ENCODE measurements around the gene ADGRE2.

The ADGRE2 gene

DNA sequence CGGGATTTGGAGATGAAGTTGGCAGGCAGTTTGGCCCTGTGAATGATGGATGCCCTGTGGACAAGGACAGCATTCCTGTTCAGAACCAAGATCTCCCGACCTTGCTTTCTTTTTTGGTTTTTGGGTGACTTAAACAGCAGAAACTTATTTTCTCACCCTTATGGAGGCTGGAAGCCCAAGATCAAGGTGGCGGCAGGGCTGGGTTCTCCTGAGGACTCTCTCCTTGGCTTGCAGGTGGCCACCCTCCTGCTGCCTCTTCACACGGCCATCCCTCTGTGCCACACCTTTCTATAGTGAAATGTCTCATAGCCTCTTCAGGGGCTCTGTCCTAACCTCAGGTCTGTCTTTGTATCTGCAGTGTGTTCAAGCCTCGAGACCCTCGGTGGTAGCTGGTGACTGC is 74.5 kb downstream of the ADGRE2 start:
- Histone ChIP-seq H3K9me3 (ENCODE audit: low read length) (peaks cover 5% of the 10 kb centered on the region; the same call in 1 of the 2 replicates), H3K27ac (ENCODE audit: low read depth, low read length, poor library complexity, severe bottlenecking) (no peak overlapping the region), H4K20me1 (ENCODE audit: insufficient read depth, low read length) (no peaks in the 10 kb centered on the region), H3K27me3 (ENCODE audit: insufficient read depth, low read length) (no peaks in the 10 kb centered on the region), H3K4me2 (ENCODE audit: low read length) (no peak overlapping the region), H3F3A (ENCODE audit: insufficient read depth, low read length) (no peaks in the 10 kb centered on the region), H2AFZ (ENCODE audit: low read length) (no peak overlapping the region), H3K9ac (ENCODE audit: low read length) (no peak overlapping the region), H3K4me3 (ENCODE audit: low read depth, low read length, poor library complexity, severe bottlenecking) (no peak overlapping the region), H3K9me2 (ENCODE audit: low read depth, low read length) (no peaks in the 10 kb centered on the region), H3K79me2 (ENCODE audit: insufficient read depth, low read length) (no peaks in the 10 kb centered on the region), H3K36me3 (ENCODE audit: insufficient read depth, low read length) (peaks cover 74% of the 10 kb centered on the region), H3K4me1 (ENCODE audit: insufficient read depth, low read length, severe bottlenecking) (no peaks in the 10 kb centered on the region)
- no peak for TF ChIP-seq EZH2 (IDR thresholded peaks at IDR 0.05; ENCODE audit: borderline replicate concordance, low read length)
- TF ChIP-seq, protein P1, sequence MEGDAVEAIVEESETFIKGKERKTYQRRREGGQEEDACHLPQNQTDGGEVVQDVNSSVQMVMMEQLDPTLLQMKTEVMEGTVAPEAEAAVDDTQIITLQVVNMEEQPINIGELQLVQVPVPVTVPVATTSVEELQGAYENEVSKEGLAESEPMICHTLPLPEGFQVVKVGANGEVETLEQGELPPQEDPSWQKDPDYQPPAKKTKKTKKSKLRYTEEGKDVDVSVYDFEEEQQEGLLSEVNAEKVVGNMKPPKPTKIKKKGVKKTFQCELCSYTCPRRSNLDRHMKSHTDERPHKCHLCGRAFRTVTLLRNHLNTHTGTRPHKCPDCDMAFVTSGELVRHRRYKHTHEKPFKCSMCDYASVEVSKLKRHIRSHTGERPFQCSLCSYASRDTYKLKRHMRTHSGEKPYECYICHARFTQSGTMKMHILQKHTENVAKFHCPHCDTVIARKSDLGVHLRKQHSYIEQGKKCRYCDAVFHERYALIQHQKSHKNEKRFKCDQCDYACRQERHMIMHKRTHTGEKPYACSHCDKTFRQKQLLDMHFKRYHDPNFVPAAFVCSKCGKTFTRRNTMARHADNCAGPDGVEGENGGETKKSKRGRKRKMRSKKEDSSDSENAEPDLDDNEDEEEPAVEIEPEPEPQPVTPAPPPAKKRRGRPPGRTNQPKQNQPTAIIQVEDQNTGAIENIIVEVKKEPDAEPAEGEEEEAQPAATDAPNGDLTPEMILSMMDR (IDR thresholded peaks at IDR 0.05; ENCODE audit: low read length) = no peak

DNA sequence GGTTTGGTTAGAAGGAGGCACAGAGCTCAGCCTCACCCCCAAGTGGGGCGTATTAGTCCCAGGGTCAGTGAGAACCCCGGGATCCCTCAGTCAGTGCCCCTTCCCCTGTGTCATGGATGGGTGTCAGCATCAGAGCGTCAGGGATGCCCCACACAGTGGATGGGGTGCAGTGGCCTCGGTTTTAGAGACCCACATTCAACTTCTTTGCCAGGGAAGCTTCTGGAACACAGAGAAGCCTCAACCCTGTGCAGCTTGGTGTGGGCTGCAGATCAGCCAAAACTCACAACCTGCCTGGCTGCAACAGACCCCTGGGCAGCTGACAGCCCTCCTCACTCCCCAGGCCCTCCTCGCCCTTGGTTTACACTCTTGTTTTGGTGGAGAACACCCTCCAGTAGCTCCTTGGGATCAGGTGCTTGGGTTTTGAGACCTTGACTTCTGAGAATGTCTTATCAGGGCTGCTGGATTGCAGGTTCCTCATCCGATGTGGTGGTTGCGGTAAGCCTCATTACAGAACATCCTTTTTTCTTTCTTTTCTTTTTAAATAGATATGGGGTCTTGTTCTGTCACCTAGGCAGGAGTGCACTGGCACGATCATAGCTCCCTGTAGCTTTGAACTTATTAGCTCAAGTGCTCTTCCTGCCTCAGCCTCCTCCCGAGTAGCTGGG is 77.5 kb downstream of the ADGRE2 start:
- Histone ChIP-seq H3K9ac (ENCODE audit: low read length) (no peak overlapping the region), H4K20me1 (ENCODE audit: insufficient read depth, low read length) (no peaks in the 10 kb centered on the region), H3K27me3 (ENCODE audit: insufficient read depth, low read length) (no peaks in the 10 kb centered on the region), H3K27ac (ENCODE audit: low read depth, low read length, poor library complexity, severe bottlenecking) (no peak overlapping the region), H3K79me2 (ENCODE audit: insufficient read depth, low read length) (no peaks in the 10 kb centered on the region), H3K9me3 (ENCODE audit: low read length) (peaks cover 5% of the 10 kb centered on the region; the same call in 1 of the 2 replicates), H3K9me2 (ENCODE audit: low read depth, low read length) (no peaks in the 10 kb centered on the region), H3K36me3 (ENCODE audit: insufficient read depth, low read length) (peaks cover 68% of the 10 kb centered on the region), H3K4me2 (ENCODE audit: low read length) (no peak overlapping the region), H2AFZ (ENCODE audit: low read length) (no peak overlapping the region), H3F3A (ENCODE audit: insufficient read depth, low read length) (no peaks in the 10 kb centered on the region), H3K4me1 (ENCODE audit: insufficient read depth, low read length, severe bottlenecking) (no peaks in the 10 kb centered on the region), H3K4me3 (ENCODE audit: low read depth, low read length, poor library complexity, severe bottlenecking) (no peak overlapping the region)
- TF ChIP-seq, protein P1 (IDR thresholded peaks at IDR 0.05; ENCODE audit: low read length) = no peak
- TF ChIP-seq EZH2 (IDR thresholded peaks at IDR 0.05; ENCODE audit: borderline replicate concordance, low read length) = no peak

DNA sequence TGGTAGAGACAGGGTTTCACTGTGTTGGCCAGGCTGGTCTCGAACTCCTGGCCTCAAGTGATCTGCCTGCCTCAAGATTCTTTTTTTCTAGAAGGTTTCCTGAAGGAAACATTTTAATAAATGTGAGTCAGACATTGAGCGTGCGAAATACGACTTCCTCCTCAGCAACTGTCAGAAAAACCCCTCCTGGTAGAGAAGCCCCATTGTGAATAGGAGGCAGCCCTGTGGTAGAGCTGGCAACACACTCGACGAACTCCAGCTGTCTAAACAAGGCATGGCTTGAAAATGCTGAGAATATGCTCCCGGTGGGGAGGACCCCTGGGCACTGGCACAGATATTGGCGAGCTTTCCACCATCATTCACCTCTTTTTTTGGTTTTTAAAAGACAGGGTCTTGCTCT is 78.7 kb downstream of the ADGRE2 start:
- peaks cover 62% of the 10 kb centered on the region for H3K36me3 ChIP-seq (ENCODE audit: insufficient read depth, low read length)

More for the DNA sequence above, 78.7 kb downstream of the ADGRE2 start:
- H3K4me1 ChIP-seq (ENCODE audit: insufficient read depth, low read length, severe bottlenecking) = no peaks in the 10 kb centered on the region
- H2AFZ ChIP-seq (ENCODE audit: low read length) = no peak overlapping the region
- H3K79me2 ChIP-seq (ENCODE audit: insufficient read depth, low read length) = no peaks in the 10 kb centered on the region
- H4K20me1 ChIP-seq (ENCODE audit: insufficient read depth, low read length) = no peaks in the 10 kb centered on the region
- TF ChIP-seq, protein P1 (IDR thresholded peaks at IDR 0.05; ENCODE audit: low read length) = no peak
- H3K4me2 ChIP-seq (ENCODE audit: low read length) = no peak overlapping the region
- peaks cover 5% of the 10 kb centered on the region; the same call in 1 of the 2 replicates for H3K9me3 ChIP-seq (ENCODE audit: low read length)
- no peaks in the 10 kb centered on the region for H3F3A ChIP-seq (ENCODE audit: insufficient read depth, low read length)
- no peaks in the 10 kb centered on the region for H3K9me2 ChIP-seq (ENCODE audit: low read depth, low read length)
- H3K9ac ChIP-seq (ENCODE audit: low read length) = no peak overlapping the region
- no peaks in the 10 kb centered on the region for H3K27me3 ChIP-seq (ENCODE audit: insufficient read depth, low read length)
- no peak overlapping the region for H3K27ac ChIP-seq (ENCODE audit: low read depth, low read length, poor library complexity, severe bottlenecking)
- no peak overlapping the region for H3K4me3 ChIP-seq (ENCODE audit: low read depth, low read length, poor library complexity, severe bottlenecking)

Measured in OCI-LY1 (cell line).